GM18867 (cell line): ENCODE measurements around the gene TMTC2.
A peak's percentile ranks its signal among the peaks of the same experiment; 100 is the strongest.

Experiments
- ATAC-seq: cut with Tn5 transposase; IDR thresholded peaks from one replicate; pipeline ENCODE4 v1.9.1; 2021; ENCODE audit warnings: mild to moderate bottlenecking, moderate library complexity; ENCODE audit not compliant: unreplicated experiment

The TMTC2 gene

DNA sequence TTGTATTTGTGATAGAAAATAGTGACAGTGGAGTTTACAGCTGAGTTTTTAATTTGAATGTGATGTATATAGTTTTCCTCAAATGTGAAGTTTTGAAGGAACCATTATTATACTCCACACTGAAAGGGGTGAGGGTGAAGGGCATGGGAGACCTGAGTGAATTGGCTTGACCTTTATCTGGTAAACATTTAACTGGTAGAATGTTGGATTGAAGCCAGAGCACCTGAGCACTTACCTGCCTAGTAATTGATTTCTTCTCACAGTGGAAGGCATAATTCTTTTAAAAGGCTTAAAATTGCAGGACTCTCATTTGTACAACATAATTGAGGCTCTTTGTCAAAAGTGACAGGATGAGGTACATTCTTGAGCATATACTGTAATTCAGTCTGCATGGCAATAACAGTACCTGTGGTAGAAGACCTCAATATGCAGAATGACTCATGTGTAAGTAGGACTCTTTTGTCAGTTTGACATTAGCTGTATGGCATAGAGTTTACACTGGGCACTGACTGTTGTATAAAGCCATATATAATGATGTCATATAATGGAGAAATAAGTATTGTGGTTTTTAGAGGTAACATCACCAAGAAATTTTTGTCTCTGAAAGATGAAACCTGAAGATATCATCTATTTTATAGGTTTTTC is 309.6 kb downstream of the TMTC2 start:
- peak; percentile 87 for ATAC-seq

DNA sequence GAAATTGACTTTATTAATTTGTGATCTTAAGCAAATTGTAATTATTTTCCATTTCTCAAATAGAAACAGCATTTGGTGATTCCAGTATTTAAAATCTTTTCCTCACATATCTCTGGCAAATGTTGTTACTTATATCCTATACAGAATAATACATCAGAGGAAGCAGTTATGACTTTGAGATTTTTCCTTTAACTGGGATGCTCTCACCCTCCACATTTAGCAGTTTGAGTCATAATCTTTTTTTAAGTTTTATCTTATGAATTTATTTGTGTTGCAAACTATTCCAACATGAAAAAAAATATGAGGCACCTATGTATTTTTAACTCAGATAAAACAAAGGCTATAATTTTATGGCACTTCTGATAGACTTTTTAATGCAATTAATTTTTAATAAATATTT is 311.8 kb downstream of the TMTC2 start:
- ATAC-seq = no peak

- no peak for ATAC-seq
These were observed 316.3 kb downstream of the TMTC2 start for GRCh38 chr12:83003026-83003425.

DNA sequence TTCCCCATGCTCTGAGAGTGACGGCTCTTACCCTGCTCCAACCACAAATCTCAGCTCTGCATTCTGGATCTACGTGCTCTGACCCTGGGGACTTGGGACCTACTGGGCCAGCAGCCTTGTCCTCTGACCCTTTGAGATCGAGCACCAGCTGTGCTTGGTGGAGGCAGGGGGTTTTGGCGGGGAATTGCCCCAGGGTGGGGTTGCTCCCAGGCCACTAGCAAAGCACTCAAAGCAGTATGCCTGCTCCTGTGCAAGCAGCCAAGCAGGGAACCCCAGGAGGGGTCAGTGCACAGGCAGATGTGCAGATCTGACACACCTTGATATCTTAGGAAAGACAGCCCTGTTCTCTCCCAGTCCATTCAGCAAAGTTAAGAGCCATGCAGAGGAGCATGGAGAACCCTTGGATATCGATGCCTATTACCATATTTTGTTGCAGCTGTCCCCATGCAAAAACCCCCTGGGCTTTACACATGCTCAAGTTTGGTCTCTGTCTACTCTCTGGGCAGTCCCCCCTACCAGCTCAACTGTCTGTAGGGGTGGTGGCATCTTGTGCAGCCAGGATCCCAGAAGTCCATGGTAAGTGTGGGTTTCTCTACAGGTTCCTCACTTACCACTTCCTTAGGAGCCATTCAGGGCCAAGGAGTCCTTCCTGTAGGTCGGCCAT is 319.0 kb downstream of the TMTC2 start:
- ATAC-seq = no peak

DNA sequence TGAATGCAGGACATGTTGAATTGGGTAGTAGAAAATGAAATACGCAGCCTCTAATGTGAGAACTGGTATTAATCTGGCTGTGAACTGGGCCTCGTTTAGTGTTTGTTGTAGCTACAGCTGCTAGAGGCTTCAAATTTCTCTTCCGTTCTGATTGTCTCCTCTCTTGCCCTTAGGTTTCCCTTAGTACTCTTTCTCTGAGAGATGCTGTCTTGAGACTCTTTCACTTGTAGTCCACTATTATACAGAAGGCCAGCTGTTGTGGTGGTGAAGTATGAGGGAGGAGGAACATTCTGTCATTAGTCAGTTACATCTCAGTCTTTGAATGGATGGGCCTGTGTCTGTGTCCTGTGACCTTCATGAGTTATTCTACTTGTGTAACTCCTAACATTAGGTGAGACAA is 322.0 kb downstream of the TMTC2 start:
- no peak for ATAC-seq

- ATAC-seq = peak; percentile 66
These were observed 323.6 kb downstream of the TMTC2 start for GRCh38 chr12:83010169-83010804.

GRCh38 chr12:83015390-83016217 is 328.9 kb downstream of the TMTC2 start:
- ATAC-seq = peak; percentile 70

DNA sequence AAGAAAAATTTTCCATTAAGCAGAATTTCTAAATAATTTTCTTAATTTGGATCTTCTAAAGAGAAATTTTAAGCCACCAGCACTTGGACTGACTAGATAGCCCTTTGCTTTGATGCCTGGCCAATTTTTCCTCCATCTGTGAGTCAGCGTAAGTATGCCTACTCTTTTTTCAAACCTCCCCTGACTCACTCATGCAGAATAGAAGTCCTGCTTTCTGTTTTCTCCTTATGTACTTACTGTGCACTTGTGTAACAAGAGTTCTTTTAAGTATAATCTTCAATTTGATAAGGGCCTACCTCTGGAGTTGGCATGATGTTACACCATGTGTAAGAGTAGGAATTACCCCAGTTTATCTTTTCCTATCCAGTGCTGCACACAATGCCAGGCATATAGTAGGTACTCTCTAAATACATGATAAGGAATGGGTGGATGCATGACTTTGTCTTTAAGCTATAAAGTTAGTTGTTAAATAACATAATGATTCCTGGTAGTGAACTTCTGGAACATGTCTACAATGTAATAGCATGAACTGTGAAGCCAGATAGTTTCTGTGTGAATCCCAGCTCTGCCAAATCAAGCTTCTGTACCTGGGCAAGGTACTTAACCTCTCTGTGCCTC is 329.6 kb downstream of the TMTC2 start:
- no peak for ATAC-seq

DNA sequence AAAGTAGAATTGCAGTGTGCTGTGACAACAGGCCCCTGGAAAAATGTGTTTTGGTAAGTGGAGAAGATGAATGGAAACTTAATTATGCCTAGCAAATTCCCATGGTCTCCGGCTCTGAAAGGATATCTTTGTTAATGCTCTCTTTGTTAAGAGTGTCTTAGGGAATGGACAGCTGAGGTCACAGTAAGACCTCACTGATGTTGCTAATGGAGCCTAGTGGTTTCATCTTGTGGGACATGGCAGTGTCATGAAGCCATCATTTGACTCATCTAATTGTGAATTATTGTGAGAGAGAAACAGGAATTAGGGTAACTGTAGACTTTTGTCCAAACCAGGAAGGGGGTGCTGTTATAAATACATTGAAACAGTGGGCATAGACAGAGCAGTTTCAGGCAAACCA is 330.3 kb downstream of the TMTC2 start:
- no peak for ATAC-seq

GRCh38 chr12:83018088-83018487 is 331.4 kb downstream of the TMTC2 start:
- ATAC-seq = no peak

GRCh38 chr12:83027021-83027723 is 340.5 kb downstream of the TMTC2 start:
- no peak for ATAC-seq

- ATAC-seq = no peak
These were observed 344.5 kb downstream of the TMTC2 start for GRCh38 chr12:83031196-83031595.

DNA sequence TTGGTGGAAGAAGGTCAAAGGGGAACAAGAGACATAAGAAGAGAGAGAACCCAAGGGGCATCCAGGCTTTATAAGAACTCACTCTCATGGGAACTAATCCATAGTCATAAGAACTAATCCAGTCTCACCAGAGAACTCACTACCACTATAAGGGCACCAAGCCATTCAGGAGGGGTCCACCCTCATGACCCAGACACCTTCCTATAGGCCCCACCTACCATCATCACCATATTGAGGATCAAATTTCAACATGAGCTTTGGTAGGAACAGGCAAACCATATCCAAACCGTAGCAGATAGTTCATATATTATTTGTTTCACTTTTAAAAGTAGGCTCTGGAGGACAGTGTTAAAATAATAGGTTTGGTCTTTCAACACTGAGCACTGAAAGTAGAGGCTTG is 350.1 kb downstream of the TMTC2 start:
- ATAC-seq = no peak

- ATAC-seq = no peak
These were observed 352.7 kb downstream of the TMTC2 start for GRCh38 chr12:83039413-83039812.

DNA sequence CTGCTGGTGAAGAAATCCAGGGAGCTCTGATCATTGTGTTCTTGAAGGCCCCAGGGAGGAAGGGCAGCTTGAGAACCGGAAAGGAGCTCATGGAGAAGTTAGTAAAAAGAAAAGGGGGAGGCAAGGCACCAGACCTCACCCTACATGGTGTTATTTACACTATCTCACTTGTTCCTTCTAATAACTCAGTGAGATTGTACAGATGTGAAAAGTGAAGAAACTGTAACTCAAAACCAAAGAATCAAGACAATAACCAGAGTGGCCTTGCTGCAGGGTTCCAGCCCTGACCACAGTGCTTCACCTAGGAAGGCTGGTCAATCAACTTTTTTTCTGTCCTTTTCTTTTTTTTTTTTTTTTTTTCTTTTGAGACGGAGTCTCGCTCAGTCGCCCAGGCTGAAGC is 353.6 kb downstream of the TMTC2 start:
- ATAC-seq = no peak

GRCh38 chr12:83040991-83041390 is 354.3 kb downstream of the TMTC2 start:
- ATAC-seq = no peak

- no peak for ATAC-seq
These were observed 355.9 kb downstream of the TMTC2 start for GRCh38 chr12:83042441-83043200.

DNA sequence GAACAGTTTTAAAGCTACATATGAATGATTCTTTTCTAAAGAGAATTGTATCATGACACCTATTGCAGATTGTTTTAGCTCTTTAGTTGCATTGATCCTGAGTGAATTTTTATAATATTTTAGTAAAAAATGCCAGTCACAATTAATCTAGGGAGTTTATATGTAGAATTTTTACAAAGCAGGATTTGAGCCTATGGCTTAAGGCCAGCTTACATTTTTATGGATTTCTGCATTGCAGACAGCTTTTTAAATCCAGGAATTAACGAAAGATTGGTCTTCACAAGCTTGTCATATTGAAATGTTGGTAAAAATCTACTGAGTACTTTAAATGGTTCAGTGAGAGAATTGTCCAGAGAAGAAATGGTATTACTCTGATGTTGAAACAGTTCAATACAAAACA is 358.0 kb downstream of the TMTC2 start:
- no peak for ATAC-seq

GRCh38 chr12:83046019-83046418 is 359.3 kb downstream of the TMTC2 start:
- ATAC-seq = no peak

DNA sequence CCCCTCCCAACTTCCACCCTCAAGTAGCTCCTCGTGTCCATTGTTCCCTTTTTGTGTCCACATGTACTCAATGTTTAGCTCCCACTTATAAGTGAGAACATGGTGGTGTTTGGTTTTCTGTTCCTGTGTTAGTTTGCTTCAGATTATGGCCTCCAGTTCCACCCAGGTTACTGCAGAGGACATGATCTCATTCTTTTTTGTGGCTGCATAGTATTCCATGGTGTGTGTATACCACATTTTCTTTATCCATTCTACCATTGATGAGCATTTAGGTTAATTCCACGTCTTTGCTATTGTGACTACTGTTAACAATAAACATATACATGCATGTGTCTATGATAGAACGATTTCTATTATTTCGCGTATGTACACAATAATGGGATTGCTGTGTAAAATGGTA is 362.6 kb downstream of the TMTC2 start:
- ATAC-seq = no peak
